Measurements from ENCODE around the gene DYNC1H1.

- TF ChIP-seq CTCF (IDR thresholded peaks at IDR 0.05) (no peak), POLR2A (IDR thresholded peaks at IDR 0.05) (no peak)
Measured at GRCh38 chr14:102049258-102050025, 85.1 kb downstream of the DYNC1H1 start.
